GM06990 (cell line): ENCODE results near the gene BTAF1.
"Not testable (repeated sequence)": the region's sequence is repeated elsewhere in the genome, so short reads cannot be mapped to it uniquely, and the experiment has no call there.

Experiments
- DNase-seq: peaks from one replicate; pipeline ENCODE4 v3.0.0-alpha.2; 2011; ENCODE audit not compliant: insufficient read length; ENCODE audit errors: extremely low read depth
- H3K27me3 ChIP-seq: replicated peaks from 2 replicates; pipeline ENCODE4 v1.6.0; 2011; ENCODE audit warnings: low read length; ENCODE audit not compliant: control insufficient read depth, insufficient read depth
- H3K36me3 ChIP-seq: 2 replicates; pipeline ENCODE4 v1.5.1; 2011; ENCODE audit warnings: low read length; ENCODE audit not compliant: control insufficient read depth, insufficient read depth
- H3K4me3 ChIP-seq: replicated peaks from 2 replicates; pipeline ENCODE4 v1.5.1; 2011; ENCODE audit warnings: low read depth, mild to moderate bottlenecking, control low read depth, low read length
- CTCF ChIP-seq: IDR thresholded peaks from 2 replicates; pipeline ENCODE4 v1.5.1; 2011; ENCODE audit warnings: low read length, control low read depth, mild to moderate bottlenecking, inconsistent platforms; ENCODE audit not compliant: insufficient read depth, poor library complexity, severe bottlenecking

Gene BTAF1

GRCh38 chr10:91891125-91892001 is 32.2 kb upstream of the BTAF1 start:
- H3K36me3 ChIP-seq = no peaks in the 10 kb centered on the region
- H3K4me3 ChIP-seq = no peak overlapping the region
- no peaks in the 10 kb centered on the region; the same call in 1 of the 2 replicates for H3K27me3 ChIP-seq
- no peak for DNase-seq
- TF ChIP-seq CTCF = no peak

GRCh38 chr10:91893051-91893450 is 30.5 kb upstream of the BTAF1 start:
- no peaks in the 10 kb centered on the region for H3K36me3 ChIP-seq
- TF ChIP-seq CTCF = no peak
- no peak overlapping the region for H3K4me3 ChIP-seq
- no peak for DNase-seq
- H3K27me3 ChIP-seq = no peaks in the 10 kb centered on the region; the same call in 1 of the 2 replicates

- H3K27me3 ChIP-seq, H3K4me3 ChIP-seq, DNase-seq, H3K36me3 ChIP-seq: not testable (repeated sequence)
Observed at GRCh38 chr10:91894261-91894685, 29.3 kb upstream of the BTAF1 start.

- Histone ChIP-seq H3K4me3 (no peak overlapping the region), H3K27me3 (no peaks in the 10 kb centered on the region), H3K36me3 (no peaks in the 10 kb centered on the region)
- no peak for TF ChIP-seq CTCF
- DNase-seq = no peak
Observed at GRCh38 chr10:91896212-91896756, 27.3 kb upstream of the BTAF1 start.

- no peak for TF ChIP-seq CTCF
- DNase-seq = no peak
- Histone ChIP-seq H3K27me3 (no peaks in the 10 kb centered on the region), H3K4me3 (no peak overlapping the region), H3K36me3 (no peaks in the 10 kb centered on the region)
Observed at GRCh38 chr10:91897421-91897820, 26.1 kb upstream of the BTAF1 start.
